ENCODE data around the gene FAM13C. TPM values are rescaled to one million over a fixed set of nuclear protein-coding genes. Genes with fewer than 3 reads are reported as not detected.

Gene FAM13C
- total and polyA plus RNA-seq, 12 donors, result 8.9 to 92.8 (median 34.1) TPM

- H3K27ac ChIP-seq, result peak overlapping the region; percentile 3 to 90 (median 68)
- H3K9me3 ChIP-seq (replicated peaks in 1 of 3), result no peaks in the 10 kb centered on the region
- intact Hi-C loops (cut with DNase I), result no loop called here
- H3K27me3 ChIP-seq, result no peaks in the 10 kb centered on the region
- DNase-seq, result peak in 3 of 7 donors; percentile 22 to 53 (median 45)
- 31 to 40% (median 35%) methylated on average over 6 of the region's 6 CpGs for WGBS, 4 donors
- no peaks in the 10 kb centered on the region for H3K36me3 ChIP-seq (replicated peaks in 1 of 2)
- TF ChIP-seq POLR2A (IDR thresholded peaks at IDR 0.05), result no peak
- no peak for TF ChIP-seq CTCF (IDR thresholded peaks at IDR 0.05)
- peak overlapping the region in 1 of 4 donors; percentile 81 for H3K4me3 ChIP-seq
- H3K4me1 ChIP-seq (replicated peaks in 1 of 2), result peaks cover 13 to 43% of the 10 kb centered on the region in 2 donors
These were observed 1.5 kb downstream of the FAM13C start for GRCh38 chr10:59360605-59361405.

- H3K27ac ChIP-seq, result peak overlapping the region in 2 of 5 donors; percentile 21 to 90
- no peak for DNase-seq
- H3K36me3 ChIP-seq (replicated peaks in 1 of 2), result no peaks in the 10 kb centered on the region
- TF ChIP-seq POLR2A (IDR thresholded peaks at IDR 0.05) (no peak), CTCF (IDR thresholded peaks at IDR 0.05) (no peak)
- no peaks in the 10 kb centered on the region for H3K9me3 ChIP-seq (replicated peaks in 1 of 3)
- H3K4me1 ChIP-seq (replicated peaks in 1 of 2), result peaks cover 13 to 53% of the 10 kb centered on the region in 2 donors
- intact Hi-C loops (cut with DNase I), result loop anchor here (10.0 kb wide), 2 partner anchors 94 to 104 kb away; no protein-coding TSS in a partner anchor
- H3K27me3 ChIP-seq, result no peaks in the 10 kb centered on the region
- H3K4me3 ChIP-seq, result no peak overlapping the region
These were observed 3.8 kb downstream of the FAM13C start for GRCh38 chr10:59358576-59358975.

GRCh38 chr10:59354434-59354833 is 7.9 kb downstream of the FAM13C start:
- Histone ChIP-seq H3K4me1 (replicated peaks in 1 of 2) (peaks cover 0 to 33% of the 10 kb centered on the region in 2 donors), H3K9me3 (replicated peaks in 1 of 3) (no peaks in the 10 kb centered on the region)
- no peak for TF ChIP-seq POLR2A (IDR thresholded peaks at IDR 0.05)
- no peak for TF ChIP-seq CTCF (IDR thresholded peaks at IDR 0.05)

GRCh38 chr10:59350558-59350957 is 11.8 kb downstream of the FAM13C start:
- 90 to 100% (median 95%) methylated on average over 2 of the region's 2 CpGs for WGBS, 4 donors
- peaks cover 0 to 15% of the 10 kb centered on the region in 2 donors for H3K36me3 ChIP-seq (replicated peaks in 1 of 2)
- TF ChIP-seq POLR2A (IDR thresholded peaks at IDR 0.05) (no peak), CTCF (IDR thresholded peaks at IDR 0.05) (no peak)
- peaks cover 0 to 21% of the 10 kb centered on the region in 2 donors for H3K4me1 ChIP-seq (replicated peaks in 1 of 2)
- no peak overlapping the region for H3K27ac ChIP-seq
- no peak overlapping the region for H3K4me3 ChIP-seq
- H3K27me3 ChIP-seq, result no peaks in the 10 kb centered on the region
- intact Hi-C loops (cut with DNase I), result loop anchor here (10.0 kb wide), 2 partner anchors 86 to 96 kb away; no protein-coding TSS in a partner anchor
- H3K9me3 ChIP-seq (replicated peaks in 1 of 3), result no peaks in the 10 kb centered on the region
- no peak for DNase-seq

More at GRCh38 chr10:59354434-59354833, 7.9 kb downstream of the FAM13C start:
- intact Hi-C loops (cut with DNase I), result loop anchor here (10.0 kb wide), 2 partner anchors 90 to 100 kb away; no protein-coding TSS in a partner anchor
- Histone ChIP-seq H3K36me3 (replicated peaks in 1 of 2) (peaks cover 0 to 15% of the 10 kb centered on the region in 2 donors), H3K27me3 (no peaks in the 10 kb centered on the region), H3K27ac (peak overlapping the region in 1 of 5 donors; percentile 31), H3K4me3 (no peak overlapping the region)
- DNase-seq, result no peak
